SK-N-SH treated with all-trans-retinoic acid at 6 μM for 48 hours (cell line): ENCODE results near the gene FOSL2.

Source experiments
- ATAC-seq: fragments of 200-7000 bp; cut with Tn5 transposase; 3 replicates; pipeline ENCODE4 v1.9.1; 2020; ENCODE audit warnings: mild to moderate bottlenecking, moderate library complexity
- ARNTL ChIP-seq: fragments of 450-650 bp; formaldehyde crosslinking; IDR thresholded peaks from 2 replicates; pipeline ENCODE4 v1.5.0; 2020; ENCODE audit warnings: low read depth, mild to moderate bottlenecking, moderate library complexity, borderline replicate concordance
- BACH2 ChIP-seq: fragments of 250-450 bp; sonication (Bioruptor Pico); IDR thresholded peaks from 2 replicates; pipeline ENCODE4 v1.9.0; 2021; ENCODE audit warnings: mild to moderate bottlenecking, borderline replicate concordance
- CSDC2 ChIP-seq: fragments of 250-450 bp; sonication (Bioruptor Pico); IDR thresholded peaks from 2 replicates; pipeline ENCODE4 v1.5.0; 2020; ENCODE audit warnings: mild to moderate bottlenecking, moderate library complexity
- ESRRG ChIP-seq: fragments of 250-450 bp; sonication (Bioruptor Pico); IDR thresholded peaks from 2 replicates; pipeline ENCODE4 v1.6.1; 2021; ENCODE audit warnings: mild to moderate bottlenecking
- GLIS3 ChIP-seq: fragments of 250-450 bp; sonication (Bioruptor Pico); IDR thresholded peaks from 2 replicates; pipeline ENCODE4 v1.5.0; 2020; ENCODE audit warnings: mild to moderate bottlenecking, moderate library complexity
- ISL1 ChIP-seq: fragments of 250-450 bp; sonication (Bioruptor Pico); IDR thresholded peaks from 2 replicates; pipeline ENCODE4 v2.1.2; 2022; ENCODE audit warnings: mild to moderate bottlenecking, moderate library complexity
- OSR1 ChIP-seq: fragments of 250-450 bp; sonication (Bioruptor Pico); IDR thresholded peaks from 2 replicates; pipeline ENCODE4 v1.8.0; 2022; ENCODE audit warnings: moderate library complexity, mild to moderate bottlenecking, inconsistent platforms
- PPARA ChIP-seq: fragments of 250-450 bp; sonication (Bioruptor Pico); IDR thresholded peaks from 2 replicates; pipeline ENCODE4 v1.5.0; 2020; ENCODE audit warnings: mild to moderate bottlenecking, borderline replicate concordance
- SNAI2 ChIP-seq: fragments of 250-450 bp; sonication (Bioruptor Pico); IDR thresholded peaks from 2 replicates; pipeline ENCODE4 v1.5.0; 2020; ENCODE audit warnings: mild to moderate bottlenecking, moderate library complexity
- TCF4 ChIP-seq: fragments of 250-450 bp; sonication (Bioruptor Pico); IDR thresholded peaks from 2 replicates; pipeline ENCODE4 v1.8.0; 2021; ENCODE audit warnings: mild to moderate bottlenecking, moderate library complexity, borderline replicate concordance
- TOX ChIP-seq: fragments of 250-450 bp; sonication (Bioruptor Pico); IDR thresholded peaks from 2 replicates; pipeline ENCODE4 v1.8.0; 2021; ENCODE audit warnings: mild to moderate bottlenecking, moderate library complexity, borderline replicate concordance
- TSHZ2 ChIP-seq: fragments of 250-450 bp; sonication (Bioruptor Pico); IDR thresholded peaks from 2 replicates; pipeline ENCODE4 v1.5.0; 2020; ENCODE audit warnings: mild to moderate bottlenecking, moderate library complexity
- ZFP3 ChIP-seq: fragments of 250-450 bp; sonication (Bioruptor Pico); IDR thresholded peaks from 2 replicates; pipeline ENCODE4 v1.5.0; 2020; ENCODE audit warnings: mild to moderate bottlenecking, moderate library complexity
- ZFP30 ChIP-seq: fragments of 450-650 bp; formaldehyde crosslinking; IDR thresholded peaks from 2 replicates; pipeline ENCODE4 v1.5.0; 2022; ENCODE audit warnings: mild to moderate bottlenecking, moderate library complexity
- ZNF565 ChIP-seq: fragments of 450-650 bp; formaldehyde crosslinking; conservative IDR thresholded peaks from 2 replicates; pipeline ENCODE4 v1.5.0; 2020; ENCODE audit warnings: low read depth, mild to moderate bottlenecking, moderate library complexity
- ZNF70 ChIP-seq: fragments of 450-650 bp; formaldehyde crosslinking; IDR thresholded peaks from 2 replicates; pipeline ENCODE4 v1.5.0; 2020; ENCODE audit warnings: mild to moderate bottlenecking, moderate library complexity
- ZNF8 ChIP-seq: fragments of 450-650 bp; formaldehyde crosslinking; IDR thresholded peaks from 2 replicates; pipeline ENCODE4 v1.5.0; 2020; ENCODE audit warnings: mild to moderate bottlenecking, moderate library complexity
- TF ChIP-seq, protein P1 (sequence below): fragments of 250-450 bp; sonication (Bioruptor Pico); IDR thresholded peaks from 2 replicates; pipeline ENCODE4 v1.5.1; 2020; ENCODE audit warnings: low read depth, mild to moderate bottlenecking, moderate library complexity
- TF ChIP-seq, protein P2 (sequence below): fragments of 250-450 bp; sonication (Bioruptor Pico); IDR thresholded peaks from 2 replicates; pipeline ENCODE4 v1.8.0; 2021; ENCODE audit warnings: low read depth, mild to moderate bottlenecking, moderate library complexity, borderline replicate concordance

Gene FOSL2

DNA sequence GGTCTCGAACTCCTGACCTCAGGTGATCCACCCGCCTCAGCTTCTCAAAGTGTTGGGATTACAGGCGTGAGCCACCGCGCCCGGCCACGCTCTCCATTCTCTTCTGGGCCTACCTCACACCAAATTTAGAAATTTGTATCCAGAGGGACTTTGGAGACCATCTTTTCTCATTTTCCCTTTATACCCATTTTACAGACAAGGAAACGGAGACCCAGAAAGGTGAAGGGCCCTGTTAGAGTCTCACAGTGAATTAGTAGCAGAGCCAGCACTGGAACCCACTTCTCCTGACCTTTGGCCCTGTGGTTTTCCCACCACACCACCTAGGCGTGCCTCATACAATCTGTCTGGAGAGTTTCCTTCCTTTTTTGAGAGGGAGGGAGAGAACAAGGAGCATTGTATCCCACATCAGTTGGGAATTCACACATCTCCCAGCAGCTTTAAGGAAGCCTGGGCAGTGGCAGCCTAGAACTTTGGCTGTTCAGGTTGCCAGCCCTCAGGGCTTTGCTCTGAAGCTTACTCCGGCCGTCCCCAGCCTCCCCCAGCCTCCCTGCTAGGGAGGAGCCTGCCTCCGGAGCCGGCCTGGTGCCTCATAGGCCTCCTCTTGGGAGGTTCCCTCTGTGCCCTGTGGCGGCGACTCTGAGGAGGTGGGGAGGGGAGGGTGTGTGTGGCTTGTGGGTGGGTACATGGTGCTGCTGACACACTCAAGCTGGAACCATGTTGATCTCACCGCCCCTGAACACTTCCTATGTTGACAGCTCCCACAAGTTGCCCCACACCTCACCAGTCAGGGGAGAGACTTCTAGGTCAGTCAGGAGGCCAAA, 13.8 kb downstream of the FOSL2 start (continued):
- TF ChIP-seq PPARA (CRISPR knock-in tag) = no peak
- no peak for TF ChIP-seq SNAI2 (CRISPR knock-in tag)
- no peak for TF ChIP-seq ESRRG
- no peak for TF ChIP-seq CSDC2 (CRISPR knock-in tag)
- TF ChIP-seq, all 23 proteins: peak for 0

DNA sequence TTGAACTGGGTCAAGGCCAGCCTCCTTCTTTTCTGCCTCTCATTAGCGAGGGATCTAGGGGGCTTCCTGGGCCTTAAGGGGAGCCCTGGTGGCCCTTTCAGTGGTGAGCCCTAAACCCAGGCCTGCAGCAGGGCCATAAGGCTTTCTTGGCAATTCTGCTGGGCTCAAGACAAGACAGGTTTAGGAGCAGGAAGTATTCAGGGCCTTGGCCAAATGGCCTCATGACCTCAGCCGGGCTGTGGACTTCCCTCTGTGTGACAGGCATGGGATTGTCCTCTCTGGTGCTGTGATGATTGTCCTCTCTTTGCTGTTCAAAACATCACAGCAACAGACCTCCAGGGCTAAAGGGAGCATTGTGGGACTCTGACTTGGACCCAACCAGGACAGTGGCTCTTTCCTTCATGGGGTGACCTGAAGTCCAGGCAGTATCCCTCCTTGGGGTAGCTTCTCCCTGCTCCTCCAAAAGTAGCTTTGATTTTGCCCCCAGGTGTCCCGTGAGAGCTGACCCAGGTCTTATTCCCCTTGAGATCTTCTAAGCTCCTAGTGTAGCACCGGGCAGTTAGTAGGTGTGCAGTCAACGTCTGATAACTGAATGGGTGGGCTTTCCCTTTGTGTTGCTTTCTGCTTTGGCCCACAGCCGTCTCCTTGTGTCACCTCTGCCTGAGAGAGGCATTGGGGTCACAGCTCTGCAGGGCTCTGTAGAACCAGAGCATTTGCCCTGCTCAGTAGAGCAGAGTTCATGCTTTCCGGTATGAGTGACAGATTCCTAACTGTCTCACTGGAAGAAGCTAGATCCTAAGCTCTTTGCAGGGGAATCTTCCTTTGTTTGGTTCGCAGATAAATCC, 14.7 kb downstream of the FOSL2 start:
- TF ChIP-seq TOX (CRISPR knock-in tag) (no peak), TSHZ2 (CRISPR knock-in tag) (no peak), ZNF70 (CRISPR knock-in tag) (no peak), ZNF565 (CRISPR knock-in tag) (no peak), GLIS3 (CRISPR knock-in tag) (no peak), ISL1 (CRISPR knock-in tag) (no peak)
- TF ChIP-seq, protein P1, sequence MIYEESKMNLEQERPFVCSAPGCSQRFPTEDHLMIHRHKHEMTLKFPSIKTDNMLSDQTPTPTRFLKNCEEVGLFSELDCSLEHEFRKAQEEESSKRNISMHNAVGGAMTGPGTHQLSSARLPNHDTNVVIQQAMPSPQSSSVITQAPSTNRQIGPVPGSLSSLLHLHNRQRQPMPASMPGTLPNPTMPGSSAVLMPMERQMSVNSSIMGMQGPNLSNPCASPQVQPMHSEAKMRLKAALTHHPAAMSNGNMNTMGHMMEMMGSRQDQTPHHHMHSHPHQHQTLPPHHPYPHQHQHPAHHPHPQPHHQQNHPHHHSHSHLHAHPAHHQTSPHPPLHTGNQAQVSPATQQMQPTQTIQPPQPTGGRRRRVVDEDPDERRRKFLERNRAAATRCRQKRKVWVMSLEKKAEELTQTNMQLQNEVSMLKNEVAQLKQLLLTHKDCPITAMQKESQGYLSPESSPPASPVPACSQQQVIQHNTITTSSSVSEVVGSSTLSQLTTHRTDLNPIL (CRISPR knock-in tag) = no peak
- ATAC-seq = no peak

DNA sequence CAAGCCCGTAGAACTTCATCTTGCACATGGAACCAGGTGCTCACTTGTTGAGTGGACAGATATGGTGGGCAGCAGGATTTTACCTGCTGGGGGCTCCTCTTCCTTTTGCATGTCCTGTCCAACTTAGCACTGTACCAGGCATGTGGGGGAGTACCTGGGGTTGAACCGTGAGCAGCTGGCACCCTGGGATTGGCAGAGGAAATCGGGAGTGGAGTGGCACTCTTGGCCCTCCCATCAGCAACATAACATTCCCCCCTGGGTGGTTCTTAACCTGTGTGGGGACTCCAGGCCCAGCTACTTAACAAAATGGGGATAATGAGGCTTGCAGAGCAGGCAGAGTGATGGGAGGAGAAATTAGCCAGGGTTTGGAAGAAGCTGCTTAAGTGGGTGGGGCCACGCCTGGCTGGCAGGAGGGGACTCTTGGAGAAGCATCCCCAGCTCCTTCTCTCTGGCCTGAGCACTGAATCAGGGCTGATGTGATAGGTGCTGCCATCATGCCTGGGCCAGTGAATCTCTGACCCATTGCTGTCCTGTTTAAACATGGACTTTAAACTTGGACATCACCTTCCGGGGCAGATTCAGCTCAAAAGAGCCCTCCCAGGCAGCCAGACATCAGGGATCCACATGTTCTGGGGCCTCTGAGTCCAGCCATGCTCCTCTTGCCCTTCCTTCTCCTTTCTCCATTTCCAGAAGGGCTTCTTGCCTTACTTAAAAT, 15.5 kb downstream of the FOSL2 start:
- no peak for ATAC-seq
- TF ChIP-seq OSR1 (CRISPR knock-in tag) (no peak), TOX (CRISPR knock-in tag) (no peak), ARNTL (CRISPR knock-in tag) (no peak), CSDC2 (CRISPR knock-in tag) (no peak), PPARA (CRISPR knock-in tag) (no peak), ISL1 (CRISPR knock-in tag) (no peak), ZFP30 (CRISPR knock-in tag) (no peak), BACH2 (CRISPR knock-in tag) (no peak), GLIS3 (CRISPR knock-in tag) (no peak), ZNF8 (CRISPR knock-in tag) (no peak), ZFP3 (CRISPR knock-in tag) (no peak), TCF4 (CRISPR knock-in tag) (no peak)
- TF ChIP-seq, protein P2, sequence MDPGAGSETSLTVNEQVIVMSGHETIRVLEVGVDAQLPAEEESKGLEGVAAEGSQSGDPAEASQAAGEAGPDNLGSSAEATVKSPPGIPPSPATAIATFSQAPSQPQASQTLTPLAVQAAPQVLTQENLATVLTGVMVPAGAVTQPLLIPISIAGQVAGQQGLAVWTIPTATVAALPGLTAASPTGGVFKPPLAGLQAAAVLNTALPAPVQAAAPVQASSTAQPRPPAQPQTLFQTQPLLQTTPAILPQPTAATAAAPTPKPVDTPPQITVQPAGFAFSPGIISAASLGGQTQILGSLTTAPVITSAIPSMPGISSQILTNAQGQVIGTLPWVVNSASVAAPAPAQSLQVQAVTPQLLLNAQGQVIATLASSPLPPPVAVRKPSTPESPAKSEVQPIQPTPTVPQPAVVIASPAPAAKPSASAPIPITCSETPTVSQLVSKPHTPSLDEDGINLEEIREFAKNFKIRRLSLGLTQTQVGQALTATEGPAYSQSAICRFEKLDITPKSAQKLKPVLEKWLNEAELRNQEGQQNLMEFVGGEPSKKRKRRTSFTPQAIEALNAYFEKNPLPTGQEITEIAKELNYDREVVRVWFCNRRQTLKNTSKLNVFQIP (CRISPR knock-in tag) = no peak
